Measurements from ENCODE around the gene INPP4B. TPM values are rescaled to one million over a fixed set of nuclear protein-coding genes. Genes with fewer than 3 reads are reported as not detected.

INPP4B gene
- total RNA-seq, 1 donor from 2014 or later, result 3.4 TPM

GRCh38 chr4:142141224-142141623 lies 704.9 kb downstream of the INPP4B start:
- H3K4me3 Mint-ChIP-seq (ENCODE audit: low read depth), result no peak overlapping the region
- TF ChIP-seq, protein P1, sequence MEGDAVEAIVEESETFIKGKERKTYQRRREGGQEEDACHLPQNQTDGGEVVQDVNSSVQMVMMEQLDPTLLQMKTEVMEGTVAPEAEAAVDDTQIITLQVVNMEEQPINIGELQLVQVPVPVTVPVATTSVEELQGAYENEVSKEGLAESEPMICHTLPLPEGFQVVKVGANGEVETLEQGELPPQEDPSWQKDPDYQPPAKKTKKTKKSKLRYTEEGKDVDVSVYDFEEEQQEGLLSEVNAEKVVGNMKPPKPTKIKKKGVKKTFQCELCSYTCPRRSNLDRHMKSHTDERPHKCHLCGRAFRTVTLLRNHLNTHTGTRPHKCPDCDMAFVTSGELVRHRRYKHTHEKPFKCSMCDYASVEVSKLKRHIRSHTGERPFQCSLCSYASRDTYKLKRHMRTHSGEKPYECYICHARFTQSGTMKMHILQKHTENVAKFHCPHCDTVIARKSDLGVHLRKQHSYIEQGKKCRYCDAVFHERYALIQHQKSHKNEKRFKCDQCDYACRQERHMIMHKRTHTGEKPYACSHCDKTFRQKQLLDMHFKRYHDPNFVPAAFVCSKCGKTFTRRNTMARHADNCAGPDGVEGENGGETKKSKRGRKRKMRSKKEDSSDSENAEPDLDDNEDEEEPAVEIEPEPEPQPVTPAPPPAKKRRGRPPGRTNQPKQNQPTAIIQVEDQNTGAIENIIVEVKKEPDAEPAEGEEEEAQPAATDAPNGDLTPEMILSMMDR (IDR thresholded peaks at IDR 0.05; ENCODE audit: unreplicated experiment), result no peak
- H3K36me3 Mint-ChIP-seq (ENCODE audit: insufficient read depth), result no peaks in the 10 kb centered on the region
- no peak overlapping the region for H3K27ac Mint-ChIP-seq
- H3K4me1 Mint-ChIP-seq (ENCODE audit: low read depth), result no peaks in the 10 kb centered on the region
- DNase-seq (ENCODE audit: low spot score, unreplicated experiment), result no peak
- no peaks in the 10 kb centered on the region for H3K27me3 Mint-ChIP-seq
- peaks cover 12% of the 10 kb centered on the region for H3K9me3 Mint-ChIP-seq (ENCODE audit: low read depth)

GRCh38 chr4:142130666-142131065 lies 715.4 kb downstream of the INPP4B start:
- no peak for DNase-seq (ENCODE audit: low spot score, unreplicated experiment)
- Mint-ChIP-seq H3K9me3 (ENCODE audit: low read depth) (no peaks in the 10 kb centered on the region), H3K4me1 (ENCODE audit: low read depth) (peaks cover 16% of the 10 kb centered on the region), H3K4me3 (ENCODE audit: low read depth) (no peak overlapping the region), H3K36me3 (ENCODE audit: insufficient read depth) (no peaks in the 10 kb centered on the region), H3K27me3 (no peaks in the 10 kb centered on the region), H3K27ac (no peak overlapping the region)
- TF ChIP-seq, protein P1 (IDR thresholded peaks at IDR 0.05; ENCODE audit: unreplicated experiment), result no peak

DNA sequence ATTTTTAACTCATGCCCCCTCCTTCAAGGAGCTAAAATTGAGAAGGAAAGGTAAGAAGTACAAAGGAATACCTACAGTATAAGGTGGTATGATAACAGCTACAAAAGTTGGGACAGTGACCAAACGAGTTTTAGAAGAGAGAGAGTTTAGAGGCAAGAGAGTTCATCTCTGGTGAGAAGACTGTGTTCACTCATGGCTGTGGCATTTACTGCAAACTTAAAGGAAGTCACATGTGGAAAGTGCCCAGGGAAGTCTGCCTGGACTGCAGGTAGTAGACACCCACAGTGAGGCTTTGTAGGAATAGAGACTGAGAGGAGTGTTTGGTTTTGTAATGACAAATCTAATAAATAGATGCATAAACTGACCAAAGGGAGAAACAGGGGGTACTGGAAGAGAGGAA lies 716.2 kb downstream of the INPP4B start:
- peak overlapping the region; percentile 90 for H3K27ac Mint-ChIP-seq

DNA sequence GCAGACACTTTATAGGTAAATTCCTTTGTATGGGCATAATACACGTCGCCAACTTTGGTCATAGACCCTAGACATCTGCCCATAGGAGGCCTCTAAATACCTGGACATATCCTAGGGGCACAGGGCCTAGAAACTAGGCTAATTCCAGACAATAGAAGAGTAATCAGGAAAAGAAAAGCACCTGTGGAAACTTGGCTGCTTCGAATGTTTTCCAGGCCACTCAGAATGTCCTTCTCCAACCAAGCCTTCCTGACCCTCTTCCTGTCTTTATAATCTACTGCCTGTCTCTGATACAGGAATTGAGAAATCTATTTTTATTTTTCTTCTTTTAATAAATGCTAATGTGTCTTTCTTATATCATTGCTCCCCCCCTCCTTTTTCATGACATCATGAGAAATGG lies 716.6 kb downstream of the INPP4B start:
- peaks cover 3% of the 10 kb centered on the region for H3K27me3 Mint-ChIP-seq
- H3K36me3 Mint-ChIP-seq (ENCODE audit: insufficient read depth), result no peaks in the 10 kb centered on the region
- TF ChIP-seq, protein P1 (IDR thresholded peaks at IDR 0.05; ENCODE audit: unreplicated experiment), result no peak
- no peak overlapping the region for H3K4me3 Mint-ChIP-seq (ENCODE audit: low read depth)
- no peak overlapping the region for H3K27ac Mint-ChIP-seq
- H3K4me1 Mint-ChIP-seq (ENCODE audit: low read depth), result peaks cover 16% of the 10 kb centered on the region
- no peaks in the 10 kb centered on the region for H3K9me3 Mint-ChIP-seq (ENCODE audit: low read depth)
- DNase-seq (ENCODE audit: low spot score, unreplicated experiment), result no peak

More for the DNA sequence above, 716.2 kb downstream of the INPP4B start:
- H3K4me1 Mint-ChIP-seq (ENCODE audit: low read depth), result peaks cover 16% of the 10 kb centered on the region
- no peaks in the 10 kb centered on the region for H3K36me3 Mint-ChIP-seq (ENCODE audit: insufficient read depth)
- H3K27me3 Mint-ChIP-seq, result peaks cover 2% of the 10 kb centered on the region
- H3K4me3 Mint-ChIP-seq (ENCODE audit: low read depth), result no peak overlapping the region
- no peaks in the 10 kb centered on the region for H3K9me3 Mint-ChIP-seq (ENCODE audit: low read depth)
- DNase-seq (ENCODE audit: low spot score, unreplicated experiment), result no peak
- TF ChIP-seq, protein P1 (IDR thresholded peaks at IDR 0.05; ENCODE audit: unreplicated experiment), result no peak

GRCh38 chr4:142128529-142128928 lies 717.6 kb downstream of the INPP4B start:
- TF ChIP-seq, protein P1 (IDR thresholded peaks at IDR 0.05; ENCODE audit: unreplicated experiment), result no peak
- no peak overlapping the region for H3K27ac Mint-ChIP-seq
- H3K27me3 Mint-ChIP-seq, result peaks cover 3% of the 10 kb centered on the region
- no peak for DNase-seq (ENCODE audit: low spot score, unreplicated experiment)
- peaks cover 16% of the 10 kb centered on the region for H3K4me1 Mint-ChIP-seq (ENCODE audit: low read depth)
- no peaks in the 10 kb centered on the region for H3K9me3 Mint-ChIP-seq (ENCODE audit: low read depth)
- no peak overlapping the region for H3K4me3 Mint-ChIP-seq (ENCODE audit: low read depth)
- no peaks in the 10 kb centered on the region for H3K36me3 Mint-ChIP-seq (ENCODE audit: insufficient read depth)

Data from progenitor cell of endocrine pancreas (in vitro differentiated cells).